Activated CD4-positive, alpha-beta T cell treated with anti-CD3 and anti-CD28 coated beads, Interleukin-2, amount 50 U/mL, for 4 hours (primary cell): ENCODE results near the gene PPP6R2.
A peak's percentile ranks its signal among the peaks of the same experiment; 100 is the strongest.

Source experiments
- DNase-seq, 2 experiments: peaks; one replicate each; pipeline ENCODE4 v3.0.0-alpha.2; 2020

The PPP6R2 gene

DNA sequence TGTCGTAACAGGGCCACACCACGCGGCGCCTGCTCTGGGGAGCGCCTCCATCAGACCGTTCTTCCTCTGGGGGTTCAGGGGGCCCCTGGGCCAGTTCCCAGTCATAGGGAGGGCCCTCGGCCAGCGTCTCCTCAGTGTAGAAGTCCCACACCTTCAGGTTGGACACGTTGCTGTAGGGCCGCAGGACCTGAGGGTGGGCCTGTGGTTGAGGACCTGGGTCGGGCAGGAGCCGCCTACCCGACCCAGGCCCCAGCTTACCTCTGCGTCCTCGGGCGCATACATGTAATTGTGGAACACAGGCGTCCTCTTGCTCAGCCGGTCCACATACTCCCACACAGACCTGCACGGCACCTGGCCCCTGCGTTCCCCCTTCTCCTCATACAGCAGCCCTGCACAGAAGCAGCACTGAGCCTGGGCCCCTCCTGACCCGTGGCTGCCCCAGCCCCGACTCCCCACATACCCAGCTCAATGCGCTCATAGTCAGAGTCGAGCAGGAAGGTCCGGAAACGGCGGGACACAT is 111.5 kb downstream of the PPP6R2 start:
- no peak for DNase-seq

DNA sequence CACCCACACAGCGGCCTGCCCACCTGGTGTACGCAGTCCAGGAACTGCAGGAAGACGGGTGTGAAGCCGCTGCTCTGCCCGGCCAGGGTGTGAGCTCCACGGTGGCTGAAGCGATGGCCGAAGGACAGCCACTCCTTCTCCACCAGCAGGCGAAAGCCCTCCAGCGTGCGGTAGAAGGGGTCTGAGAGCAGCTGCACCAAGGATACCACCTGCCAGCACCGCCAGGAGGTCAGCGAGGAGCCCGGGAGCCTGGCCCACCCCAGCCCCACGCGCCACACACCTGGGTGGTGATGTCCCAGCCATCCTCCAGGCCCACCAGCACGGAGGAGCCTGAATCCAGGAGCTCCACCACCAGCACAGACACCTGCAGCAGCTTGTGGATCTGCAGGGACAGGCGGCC is 112.1 kb downstream of the PPP6R2 start:
- no peak for DNase-seq

DNA sequence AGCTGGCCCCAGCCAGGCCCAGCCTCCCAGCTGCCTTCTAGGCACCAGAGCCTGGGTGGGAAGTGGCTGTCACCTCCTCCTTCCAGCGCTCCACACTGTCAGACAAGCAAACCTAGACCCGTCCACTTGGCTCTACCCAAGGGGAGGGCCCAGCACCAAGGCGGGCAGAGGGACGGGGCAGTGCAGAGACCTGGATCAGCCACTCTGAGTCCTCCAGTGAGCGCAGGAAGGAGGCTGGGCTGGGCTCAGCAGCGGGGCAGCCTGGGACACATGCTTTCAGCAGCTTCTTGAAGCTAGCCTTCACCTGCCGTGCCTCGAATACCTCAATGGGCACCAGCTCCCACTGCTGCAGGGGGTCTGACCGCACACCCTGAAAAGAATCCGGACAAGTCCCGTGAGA is 112.9 kb downstream of the PPP6R2 start:
- no peak for DNase-seq

DNA sequence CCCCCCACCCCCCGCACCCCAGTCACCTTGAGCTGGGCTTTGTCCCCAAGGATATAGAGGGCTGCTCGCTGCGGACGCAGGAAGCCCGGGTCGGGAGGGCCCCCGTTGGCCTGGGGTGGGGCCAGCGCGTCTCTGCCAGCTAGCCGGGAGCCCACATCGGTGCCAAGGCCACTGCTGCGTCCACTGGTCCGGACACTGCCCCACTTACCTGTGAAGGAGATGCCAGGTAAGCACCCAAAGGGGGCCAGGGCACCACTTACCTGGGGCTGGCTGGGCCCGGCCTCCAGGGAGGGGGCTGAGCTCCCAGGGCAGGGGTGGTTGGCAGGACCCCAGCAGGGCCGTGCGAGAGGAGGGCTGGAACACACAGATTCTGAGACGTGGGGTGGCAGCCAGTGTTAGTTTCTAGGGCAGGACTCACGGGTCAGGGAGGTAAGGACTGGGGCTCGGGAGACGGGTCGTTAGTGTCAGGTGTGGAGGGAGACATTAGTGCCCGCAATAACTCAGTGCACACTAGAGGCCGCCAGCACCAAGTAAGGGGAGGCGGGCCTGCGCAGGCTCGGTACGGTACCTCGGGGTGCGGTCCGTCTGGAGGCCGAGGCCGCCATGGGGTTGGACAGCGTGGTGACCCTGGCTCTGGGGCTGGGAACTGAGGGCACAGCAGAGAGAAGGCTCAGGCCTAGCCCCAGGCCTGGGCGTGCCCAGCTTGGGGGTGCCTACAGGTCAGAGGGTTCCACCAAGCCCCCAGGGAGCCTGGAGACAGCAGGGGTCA is 113.5 kb downstream of the PPP6R2 start:
- no peak for DNase-seq

DNA sequence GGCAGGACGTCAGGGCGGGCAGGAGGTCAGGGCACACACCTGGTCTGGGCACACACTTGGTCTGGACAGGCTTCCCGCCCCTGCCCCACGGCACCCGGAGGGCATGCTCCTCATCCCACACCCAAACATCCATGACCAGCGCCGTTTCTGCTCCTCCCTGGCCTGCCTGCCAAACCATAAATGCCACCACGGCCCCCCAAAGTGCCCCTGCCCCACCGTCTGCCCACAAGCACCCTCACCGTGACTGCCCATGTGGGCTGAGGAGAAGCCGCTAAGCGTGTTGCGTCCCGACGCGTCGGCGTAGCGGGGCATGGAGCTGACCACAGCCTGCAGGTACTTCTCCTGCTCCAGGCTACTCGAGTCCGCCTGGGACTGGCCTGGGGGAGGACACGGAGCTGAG is 115.9 kb downstream of the PPP6R2 start:
- DNase-seq: no peak

DNA sequence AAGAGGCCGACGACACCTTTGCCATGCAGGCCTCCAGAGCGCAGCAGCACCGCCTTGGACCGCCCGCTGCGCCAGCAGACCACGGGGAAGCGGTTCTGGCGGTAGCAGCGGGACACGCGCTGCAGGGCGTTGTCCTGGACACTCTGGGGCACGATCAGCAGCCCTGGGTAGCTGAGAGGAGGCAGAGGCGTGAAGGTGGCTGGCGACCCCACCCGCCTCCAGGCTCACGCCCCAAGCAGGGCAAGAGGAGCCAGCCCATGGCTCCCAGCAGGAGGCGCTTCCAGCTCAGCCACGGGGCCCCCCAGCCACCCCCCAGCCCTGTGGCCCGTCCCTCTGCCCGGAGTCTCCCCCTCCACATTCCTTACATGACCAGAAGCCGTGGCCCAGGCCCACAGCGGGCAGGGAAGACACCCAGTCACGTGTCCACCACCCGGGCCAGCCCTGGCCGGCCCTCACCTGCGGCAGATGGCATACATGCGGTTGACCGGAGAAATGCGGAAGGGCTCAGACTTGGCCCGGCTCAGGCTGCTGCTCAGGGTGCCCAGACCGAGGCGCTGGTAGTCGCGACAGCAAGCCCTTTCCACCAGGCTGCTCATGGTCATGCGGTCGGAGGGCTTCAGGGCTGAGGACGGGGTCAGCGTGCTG is 116.5 kb downstream of the PPP6R2 start:
- no peak for DNase-seq

DNA sequence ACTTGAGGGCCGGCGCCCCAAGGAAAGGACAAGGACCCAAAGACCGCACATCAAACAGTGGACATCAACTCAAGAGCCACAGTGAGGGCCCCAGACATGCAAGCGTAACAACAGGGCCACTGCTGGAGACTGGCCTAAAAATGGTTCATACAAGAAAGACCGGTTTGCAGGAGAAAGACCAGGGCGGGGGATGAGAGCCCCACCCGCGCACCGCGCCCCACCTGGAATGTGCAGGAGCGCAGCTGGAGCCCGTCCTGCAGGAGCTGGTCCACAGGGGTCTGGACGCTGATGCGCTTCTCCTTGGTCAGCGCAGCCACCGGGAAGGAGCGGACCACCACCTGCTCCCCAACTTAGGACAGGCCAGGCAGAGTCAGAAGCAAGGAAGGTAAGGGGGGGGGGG is 117.8 kb downstream of the PPP6R2 start:
- DNase-seq: no peak

DNA sequence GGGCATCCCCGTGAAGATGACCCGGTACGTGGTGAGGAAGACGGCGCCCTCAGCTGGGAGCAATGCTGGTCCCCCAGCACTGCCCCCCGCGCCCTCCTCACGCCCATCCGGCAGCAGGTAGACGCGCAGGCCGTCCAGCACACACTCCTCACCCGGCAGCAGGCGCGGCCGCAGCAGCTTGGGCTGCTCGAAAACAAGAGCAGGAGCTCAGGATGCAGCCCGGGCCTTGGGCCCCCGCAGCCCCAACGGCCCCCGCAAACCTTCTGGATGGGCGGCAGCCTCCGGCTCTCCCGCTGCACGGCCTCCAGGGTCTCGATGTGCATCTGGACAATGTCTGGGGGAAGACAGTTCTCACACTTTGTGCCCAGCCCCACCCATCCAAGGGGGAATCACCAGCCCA is 118.4 kb downstream of the PPP6R2 start:
- no peak for DNase-seq

DNA sequence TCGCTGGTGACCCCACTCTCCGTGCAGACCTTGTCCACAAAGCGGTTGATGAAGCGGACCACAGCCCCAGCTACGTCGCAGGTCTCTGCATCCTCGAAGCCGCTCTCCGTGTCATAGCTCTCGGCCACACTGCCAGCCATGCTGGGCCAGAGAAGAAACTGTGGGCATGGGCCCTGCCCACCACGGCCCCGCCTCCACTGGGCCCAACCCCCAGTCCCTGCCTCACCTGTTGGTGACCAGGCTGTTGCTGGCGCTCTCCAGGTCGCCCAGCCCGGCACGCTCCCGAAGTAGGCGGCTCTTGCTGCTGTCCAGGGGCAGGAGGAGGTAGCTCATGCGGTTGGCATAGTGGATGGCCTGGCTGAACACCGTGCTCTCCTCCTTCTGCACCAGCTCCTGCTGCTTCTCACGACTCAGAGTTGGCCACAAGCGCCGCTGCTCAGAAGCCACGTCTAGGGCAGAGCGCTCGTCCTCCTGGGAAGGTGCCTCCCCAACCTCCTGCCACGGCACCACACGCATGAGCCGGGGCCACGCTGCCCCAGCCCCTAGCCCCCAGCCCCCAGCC is 118.9 kb downstream of the PPP6R2 start:
- DNase-seq: no peak

DNA sequence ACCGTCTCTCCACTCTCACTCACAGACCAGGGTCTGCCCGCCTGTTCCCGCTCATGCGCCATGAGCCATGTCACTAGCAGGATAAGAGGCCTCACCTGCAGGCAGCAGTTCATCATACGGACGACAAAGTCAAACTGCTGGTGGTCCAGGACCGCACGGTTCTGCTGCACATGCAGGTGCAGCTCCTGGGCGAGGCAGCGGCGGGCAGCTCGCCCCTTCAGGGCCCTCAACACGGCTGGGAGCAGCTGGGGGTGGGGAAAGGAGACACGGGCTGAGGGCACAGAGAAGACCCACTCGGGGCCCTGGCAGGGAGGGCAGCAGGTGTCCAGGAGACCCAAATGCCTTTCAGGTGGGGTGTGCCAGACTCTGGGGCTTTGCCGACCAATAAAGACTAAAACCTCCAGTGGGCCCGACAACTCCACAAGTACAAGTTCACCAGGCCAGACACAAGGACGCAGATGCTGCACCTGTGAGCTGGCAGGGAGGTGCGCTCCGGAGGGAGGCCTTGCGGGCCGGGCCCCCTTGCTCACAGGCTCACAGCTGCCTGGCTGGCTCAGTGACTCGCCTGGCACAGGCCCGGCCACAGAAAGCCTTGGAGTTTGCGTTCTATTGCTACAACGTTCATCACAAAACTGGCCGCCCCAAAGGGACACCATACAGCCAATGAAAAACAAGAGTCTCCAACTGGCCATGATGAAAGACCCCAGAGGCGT is 120.2 kb downstream of the PPP6R2 start:
- no peak for DNase-seq

DNA sequence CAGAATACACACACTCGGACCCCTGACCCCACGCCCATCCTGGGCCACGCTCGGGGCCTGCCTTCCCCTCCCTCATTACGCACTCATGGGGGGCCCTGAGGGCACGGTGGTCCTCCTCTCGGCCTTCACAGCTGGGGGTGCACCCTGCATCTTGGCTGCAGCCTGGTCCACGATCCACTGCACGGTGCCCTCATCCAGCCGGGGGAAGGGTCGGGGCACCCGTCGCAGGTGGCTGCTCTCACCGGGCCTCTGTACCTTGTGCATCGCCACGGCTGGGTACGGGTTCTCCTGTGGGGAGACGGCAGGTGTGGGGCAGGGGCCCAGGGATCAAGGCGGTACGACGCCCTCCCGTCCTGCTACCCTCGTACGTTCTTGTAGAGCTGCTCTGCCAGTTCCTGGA is 121.3 kb downstream of the PPP6R2 start:
- no peak for DNase-seq

DNA sequence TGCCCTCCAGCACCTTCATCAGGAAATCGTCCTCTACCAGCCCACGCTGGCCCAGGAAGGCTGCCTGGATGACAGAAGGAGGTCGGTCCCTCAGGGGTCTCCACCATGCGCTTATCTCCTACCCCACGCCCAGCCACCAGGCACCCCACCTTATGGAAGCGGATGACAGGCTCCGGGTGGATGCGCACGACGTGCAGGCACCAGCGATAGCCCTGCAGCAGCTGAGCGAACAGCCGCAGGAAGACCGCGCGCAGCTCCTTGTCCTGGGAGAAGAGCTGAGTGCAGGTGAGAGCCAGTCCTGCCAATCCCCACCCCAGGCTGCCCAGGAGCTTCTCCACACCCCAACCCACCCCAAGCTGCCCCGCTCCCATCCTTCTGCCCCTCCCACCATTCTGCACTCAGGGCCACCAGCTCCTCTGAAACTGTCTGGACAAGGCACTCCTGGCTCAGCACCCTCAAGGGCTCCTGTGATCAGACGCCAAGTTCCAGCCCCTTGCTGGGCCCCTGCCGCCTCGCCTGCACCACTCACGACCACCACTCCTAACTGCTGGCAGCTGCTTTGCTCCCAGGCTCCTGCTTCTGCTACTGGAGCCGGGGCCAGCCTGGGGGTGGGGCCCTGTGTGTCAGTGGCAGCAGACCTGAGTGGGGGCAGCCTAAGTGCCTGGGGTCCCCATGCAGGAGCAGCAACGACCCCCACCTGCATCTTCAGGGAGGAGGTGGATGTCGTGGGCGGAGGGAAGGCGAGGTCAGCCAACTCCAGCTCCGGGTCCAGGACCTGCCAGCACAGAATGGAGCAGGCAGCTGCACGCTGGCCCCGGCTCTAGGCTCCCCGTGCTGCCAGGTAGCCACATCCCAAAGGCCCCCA is 122.2 kb downstream of the PPP6R2 start:
- no peak for DNase-seq

DNA sequence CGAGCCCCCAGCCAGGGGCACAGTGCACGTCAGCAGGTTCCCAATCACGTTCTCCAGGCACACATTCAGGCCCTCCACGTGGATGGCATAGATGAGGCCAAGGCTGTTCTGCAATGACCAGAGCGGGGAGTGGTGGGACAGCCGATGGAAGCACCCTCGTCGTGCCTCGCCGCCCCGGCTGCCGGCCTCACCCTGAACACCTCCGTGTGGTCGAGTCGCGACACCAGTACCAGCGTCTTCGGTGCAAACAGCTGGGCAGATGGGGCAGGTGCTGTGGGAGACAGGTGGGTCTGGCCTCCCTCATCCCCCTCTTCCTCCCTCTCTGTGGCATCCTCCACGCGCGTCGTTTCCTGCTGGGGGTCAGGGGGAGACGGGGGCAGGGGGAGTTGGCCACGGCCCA is 124.2 kb downstream of the PPP6R2 start:
- no peak for DNase-seq

DNA sequence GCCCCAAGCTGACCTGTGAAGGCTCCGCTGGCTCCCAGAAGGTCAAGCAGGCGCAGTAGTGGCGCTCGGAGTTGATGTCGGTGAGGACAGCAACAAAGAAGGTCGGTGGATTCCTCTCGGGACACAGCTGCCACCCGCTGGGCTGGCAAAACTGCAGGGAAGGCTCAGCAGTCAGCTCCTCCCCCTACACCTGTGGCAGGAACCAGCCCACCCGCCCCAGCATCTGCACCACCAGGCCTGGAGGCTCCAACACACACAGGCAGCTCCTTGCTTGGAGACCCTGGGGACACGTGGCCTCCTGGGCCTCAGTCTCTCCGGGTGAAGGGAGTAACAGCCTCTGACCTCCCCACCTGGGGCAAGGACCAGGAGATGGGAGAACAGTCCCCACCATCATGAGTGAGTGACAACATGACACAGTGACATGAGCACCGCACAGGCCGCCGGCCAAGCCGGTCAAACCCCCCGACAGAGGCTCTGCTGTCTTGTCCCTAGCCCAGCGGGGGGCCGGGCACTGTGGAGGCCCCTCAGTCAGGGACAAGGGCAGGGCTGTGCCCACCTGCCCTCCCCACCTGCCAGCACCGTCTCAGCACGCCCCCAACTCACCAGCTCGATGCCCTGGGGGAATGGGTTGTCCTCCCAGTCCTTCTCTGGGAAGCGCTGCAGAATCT is 124.8 kb downstream of the PPP6R2 start:
- DNase-seq: no peak

DNA sequence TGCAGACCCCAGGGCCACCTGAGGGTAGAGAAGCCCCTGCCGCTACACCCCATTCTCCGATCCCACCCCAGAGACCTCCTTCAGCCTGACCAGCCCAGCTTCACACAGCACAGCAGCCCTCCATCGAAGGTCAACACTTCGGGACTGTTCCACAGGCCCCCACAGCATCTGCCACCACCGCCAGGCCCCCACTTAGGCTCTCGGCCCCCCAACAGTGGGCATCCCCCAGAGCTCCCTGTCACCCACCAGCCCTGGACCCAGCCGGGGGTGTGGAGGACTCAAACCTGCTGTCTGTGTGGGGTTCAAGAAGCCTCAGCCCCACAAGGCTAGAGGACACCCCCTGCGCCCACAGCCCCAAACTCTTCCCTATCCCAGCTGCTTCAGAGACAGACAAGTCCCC is 125.5 kb downstream of the PPP6R2 start:
- DNase-seq: no peak

DNA sequence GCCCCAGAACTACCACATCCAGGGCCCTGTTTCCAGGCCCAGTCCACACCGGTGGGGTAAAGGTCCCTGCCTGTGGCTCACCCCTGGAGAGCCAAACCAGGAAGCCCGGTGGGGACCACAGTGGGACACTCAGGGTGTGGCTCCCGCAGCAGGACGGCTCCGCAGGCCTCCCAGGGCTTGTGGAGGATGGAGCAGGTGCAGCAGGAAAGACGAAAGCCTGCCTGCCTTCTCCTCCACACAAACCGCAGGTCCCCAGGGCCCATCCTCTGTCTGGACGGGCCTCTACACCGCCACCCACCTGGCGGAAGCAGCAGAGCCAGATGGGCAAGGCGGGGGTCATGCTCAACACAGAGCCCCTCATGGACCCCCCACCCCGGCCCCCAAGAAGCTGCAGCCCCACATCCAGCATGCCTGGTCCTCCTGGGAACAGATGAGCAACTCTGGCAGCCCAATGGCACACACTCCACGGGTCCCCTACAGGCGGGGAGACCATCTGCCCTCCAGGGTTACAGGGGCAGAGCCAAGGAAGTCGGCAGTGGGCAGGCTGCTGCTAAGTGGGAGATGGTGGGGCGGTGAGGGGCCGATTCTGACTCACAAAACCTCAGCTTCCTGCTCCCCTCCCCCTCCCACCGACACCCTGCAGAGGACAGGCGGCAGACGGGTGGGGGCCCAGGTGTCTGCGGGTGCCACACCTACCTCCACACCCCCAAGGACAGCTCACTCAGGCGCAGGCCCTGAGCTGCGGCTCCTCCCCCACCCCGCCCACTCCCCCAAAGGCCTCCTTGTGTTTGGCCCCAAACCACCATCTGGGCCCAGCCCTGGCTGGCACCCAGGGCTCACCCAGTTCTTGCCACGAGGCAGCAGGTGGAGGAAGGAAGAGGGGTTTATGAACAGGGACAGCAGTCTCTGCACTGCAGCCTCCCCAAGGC is 126.5 kb downstream of the PPP6R2 start:
- peak; percentile 94 for DNase-seq

DNA sequence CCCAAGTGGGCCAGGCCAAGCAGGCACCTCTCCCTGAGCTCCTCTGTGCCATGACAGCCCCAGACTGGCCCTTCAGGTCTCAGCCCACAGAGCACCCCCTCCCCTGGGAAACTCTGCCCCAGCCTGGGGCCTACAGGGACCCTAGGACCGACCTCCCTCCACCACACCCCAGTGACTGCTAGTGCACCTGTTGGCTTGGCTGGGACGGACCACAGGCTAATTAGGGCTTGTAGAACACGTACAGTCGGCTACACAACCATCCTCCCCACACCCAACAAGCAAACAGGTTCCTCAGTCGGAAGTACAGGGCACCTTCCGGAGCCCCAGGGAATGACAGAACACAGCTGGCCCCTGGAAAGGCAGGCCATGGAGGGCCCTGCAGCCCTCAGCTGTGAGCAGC is 127.4 kb downstream of the PPP6R2 start:
- DNase-seq: no peak

DNA sequence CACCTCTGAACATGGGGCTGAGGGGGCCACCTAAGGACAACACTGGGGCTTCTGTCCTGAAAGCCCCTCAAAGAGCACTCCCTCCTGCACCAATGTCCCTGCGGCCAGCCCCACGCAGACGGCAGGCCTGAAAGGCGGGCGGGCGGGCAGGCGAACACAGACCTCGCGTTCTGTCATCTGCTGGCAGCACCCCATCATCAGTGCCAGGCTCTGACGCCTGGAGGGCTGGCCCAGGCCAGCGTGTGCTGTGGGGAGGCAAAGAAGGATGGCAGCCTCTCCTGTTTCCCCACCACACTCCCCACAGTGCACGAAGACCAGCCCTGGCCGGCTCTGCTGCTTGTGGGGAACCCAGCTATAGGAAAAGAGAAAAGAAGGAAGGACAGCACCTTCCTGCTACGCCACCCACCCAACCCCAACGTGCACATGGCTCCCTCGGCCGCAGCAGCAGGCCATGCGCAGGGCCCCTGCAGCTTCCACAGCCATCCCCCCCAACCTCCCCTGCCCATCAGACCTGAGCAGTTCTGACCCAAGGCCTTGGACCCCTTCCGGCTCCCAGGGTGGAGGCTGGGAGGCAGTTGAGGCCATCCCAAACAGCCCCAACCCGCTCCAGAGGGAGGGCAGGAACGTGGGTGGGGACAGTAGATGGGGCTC is 128.2 kb downstream of the PPP6R2 start:
- no peak for DNase-seq

DNA sequence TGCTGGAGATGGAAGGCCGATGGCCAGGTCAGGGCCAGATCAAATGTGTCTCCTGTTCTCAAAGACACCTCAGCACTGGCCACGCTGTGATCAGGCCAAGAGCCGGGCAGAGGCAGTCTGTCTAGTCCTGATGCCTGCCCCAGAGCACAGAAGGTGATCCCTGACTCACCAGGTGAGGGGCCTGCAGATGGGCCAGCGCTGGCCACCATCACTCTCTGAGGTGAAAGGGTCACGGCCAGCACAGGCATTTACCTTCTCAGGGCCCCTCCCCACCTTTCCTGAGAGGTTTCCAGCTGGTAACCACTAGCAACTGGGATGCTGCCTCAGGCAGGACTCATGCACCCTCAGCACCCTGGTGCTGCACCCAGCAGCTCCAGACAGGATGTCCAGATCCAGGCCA is 128.8 kb downstream of the PPP6R2 start:
- no peak for DNase-seq

DNA sequence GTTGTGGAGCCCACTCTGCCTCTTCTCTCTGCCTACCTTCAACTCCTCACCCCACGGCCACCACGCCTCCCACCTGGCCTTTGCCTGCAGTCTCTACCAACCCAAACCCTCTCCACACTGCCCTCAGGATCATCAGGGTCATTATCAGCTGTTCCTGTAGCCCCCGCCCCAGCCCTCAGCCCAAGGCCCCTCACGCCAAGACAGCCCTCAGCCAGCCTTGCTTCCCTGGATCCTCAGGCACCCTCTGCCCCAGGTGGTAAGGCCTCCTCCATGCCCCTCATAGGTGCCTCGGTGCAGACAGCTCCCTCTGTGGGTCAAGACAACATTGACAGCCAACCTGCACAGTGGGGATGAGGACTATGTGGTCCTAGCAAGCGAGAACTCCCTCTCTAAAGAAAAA is 130.0 kb downstream of the PPP6R2 start:
- peak; percentile 39 to 45 for DNase-seq
